Measurements from ENCODE around the gene MAMLD1.

The MAMLD1 gene

GRCh38 chrX:150515801-150516200, 152.7 kb downstream of the MAMLD1 start:
- ATAC-seq (replicated peaks) (no peak), DNase-seq (no peak)
- Mint-ChIP-seq H3K27me3 (peaks cover 18 to 19% of the 10 kb centered on the region in 2 donors), H3K9me3 (no peaks in the 10 kb centered on the region), H3K4me3 (no peak overlapping the region), H3K27ac (no peak overlapping the region), H3K36me3 (no peaks in the 10 kb centered on the region), H3K4me1 (peaks cover 0 to 5% of the 10 kb centered on the region in 2 donors)

GRCh38 chrX:150517303-150517910, 154.3 kb downstream of the MAMLD1 start:
- Mint-ChIP-seq H3K4me3 (no peak overlapping the region), H3K9me3 (no peaks in the 10 kb centered on the region), H3K36me3 (no peaks in the 10 kb centered on the region), H3K27me3 (peaks cover 18 to 19% of the 10 kb centered on the region in 2 donors), H3K27ac (no peak overlapping the region), H3K4me1 (peaks cover 0 to 5% of the 10 kb centered on the region in 2 donors)
- ATAC-seq (replicated peaks) (no peak), DNase-seq (no peak)

GRCh38 chrX:150522494-150522893, 159.4 kb downstream of the MAMLD1 start:
- Mint-ChIP-seq H3K4me3 (no peak overlapping the region), H3K9me3 (no peaks in the 10 kb centered on the region), H3K36me3 (no peaks in the 10 kb centered on the region), H3K27me3 (no peaks in the 10 kb centered on the region), H3K27ac (no peak overlapping the region), H3K4me1 (no peaks in the 10 kb centered on the region)
- ATAC-seq (replicated peaks), result no peak
- no peak for DNase-seq

GRCh38 chrX:150525061-150525919, 162.2 kb downstream of the MAMLD1 start:
- no peak for ATAC-seq (replicated peaks)
- no peaks in the 10 kb centered on the region for H3K36me3 Mint-ChIP-seq
- DNase-seq, result no peak
- no peaks in the 10 kb centered on the region for H3K27me3 Mint-ChIP-seq
- H3K4me1 Mint-ChIP-seq, result no peaks in the 10 kb centered on the region
- no peak overlapping the region for H3K27ac Mint-ChIP-seq
- H3K4me3 Mint-ChIP-seq, result no peak overlapping the region
- H3K9me3 Mint-ChIP-seq, result no peaks in the 10 kb centered on the region

- DNase-seq, result no peak
- Mint-ChIP-seq H3K4me3 (no peak overlapping the region), H3K9me3 (no peaks in the 10 kb centered on the region), H3K27ac (no peak overlapping the region), H3K4me1 (no peaks in the 10 kb centered on the region), H3K27me3 (no peaks in the 10 kb centered on the region), H3K36me3 (no peaks in the 10 kb centered on the region)
- no peak for ATAC-seq (replicated peaks)
Measured at GRCh38 chrX:150526692-150527091, 163.6 kb downstream of the MAMLD1 start.

GRCh38 chrX:150527108-150527507, 164.0 kb downstream of the MAMLD1 start:
- Mint-ChIP-seq H3K9me3 (no peaks in the 10 kb centered on the region), H3K27me3 (no peaks in the 10 kb centered on the region), H3K27ac (no peak overlapping the region), H3K4me3 (no peak overlapping the region), H3K4me1 (no peaks in the 10 kb centered on the region), H3K36me3 (no peaks in the 10 kb centered on the region)
- no peak for DNase-seq
- no peak for ATAC-seq (replicated peaks)

- H3K27ac Mint-ChIP-seq, result no peak overlapping the region
- no peak for ATAC-seq (replicated peaks)
Measured at GRCh38 chrX:150529587-150529986, 166.5 kb downstream of the MAMLD1 start.

GRCh38 chrX:150530821-150531220, 167.7 kb downstream of the MAMLD1 start:
- no peaks in the 10 kb centered on the region for H3K36me3 Mint-ChIP-seq
- no peak overlapping the region for H3K27ac Mint-ChIP-seq
- DNase-seq, result no peak
- no peak overlapping the region for H3K4me3 Mint-ChIP-seq
- no peaks in the 10 kb centered on the region for H3K27me3 Mint-ChIP-seq
- no peaks in the 10 kb centered on the region for H3K4me1 Mint-ChIP-seq
- peaks cover 8 to 11% of the 10 kb centered on the region in 2 donors for H3K9me3 Mint-ChIP-seq
- no peak for ATAC-seq (replicated peaks)

More at GRCh38 chrX:150529587-150529986, 166.5 kb downstream of the MAMLD1 start:
- no peaks in the 10 kb centered on the region for H3K36me3 Mint-ChIP-seq
- no peaks in the 10 kb centered on the region for H3K4me1 Mint-ChIP-seq
- no peak overlapping the region for H3K4me3 Mint-ChIP-seq
- no peak for DNase-seq
- peaks cover 7 to 10% of the 10 kb centered on the region in 2 donors for H3K9me3 Mint-ChIP-seq
- H3K27me3 Mint-ChIP-seq, result no peaks in the 10 kb centered on the region

- ATAC-seq (replicated peaks) (no peak), DNase-seq (no peak)
- Mint-ChIP-seq H3K4me1 (no peaks in the 10 kb centered on the region), H3K27ac (no peak overlapping the region), H3K4me3 (no peak overlapping the region), H3K36me3 (no peaks in the 10 kb centered on the region), H3K9me3 (peaks cover 9 to 16% of the 10 kb centered on the region in 2 donors), H3K27me3 (no peaks in the 10 kb centered on the region)
Measured at GRCh38 chrX:150531467-150531866, 168.3 kb downstream of the MAMLD1 start.

- H3K27ac Mint-ChIP-seq, result no peak overlapping the region
- H3K27me3 Mint-ChIP-seq, result no peaks in the 10 kb centered on the region
- ATAC-seq (replicated peaks), result no peak
- H3K4me3 Mint-ChIP-seq, result no peak overlapping the region
- H3K36me3 Mint-ChIP-seq, result no peaks in the 10 kb centered on the region
- no peaks in the 10 kb centered on the region for H3K4me1 Mint-ChIP-seq
- peaks cover 9 to 19% of the 10 kb centered on the region in 2 donors for H3K9me3 Mint-ChIP-seq
- no peak for DNase-seq
Measured at GRCh38 chrX:150533863-150534262, 170.7 kb downstream of the MAMLD1 start.

- no peaks in the 10 kb centered on the region for H3K36me3 Mint-ChIP-seq
- peaks cover 9 to 19% of the 10 kb centered on the region in 2 donors for H3K9me3 Mint-ChIP-seq
- no peak overlapping the region for H3K4me3 Mint-ChIP-seq
- H3K27me3 Mint-ChIP-seq, result no peaks in the 10 kb centered on the region
- no peak for DNase-seq
- no peaks in the 10 kb centered on the region for H3K4me1 Mint-ChIP-seq
- ATAC-seq (replicated peaks), result no peak
- H3K27ac Mint-ChIP-seq, result no peak overlapping the region
Measured at GRCh38 chrX:150536455-150537116, 173.5 kb downstream of the MAMLD1 start.

GRCh38 chrX:150537851-150538250, 174.7 kb downstream of the MAMLD1 start:
- no peak overlapping the region for H3K27ac Mint-ChIP-seq
- no peak for DNase-seq
- H3K4me3 Mint-ChIP-seq, result no peak overlapping the region
- H3K36me3 Mint-ChIP-seq, result no peaks in the 10 kb centered on the region
- no peaks in the 10 kb centered on the region for H3K27me3 Mint-ChIP-seq
- no peak for ATAC-seq (replicated peaks)
- peaks cover 9 to 19% of the 10 kb centered on the region in 2 donors for H3K9me3 Mint-ChIP-seq
- H3K4me1 Mint-ChIP-seq, result peaks cover 3 to 13% of the 10 kb centered on the region in 2 donors

- H3K4me1 Mint-ChIP-seq, result peaks cover 16 to 24% of the 10 kb centered on the region in 2 donors
- H3K36me3 Mint-ChIP-seq, result no peaks in the 10 kb centered on the region
- H3K9me3 Mint-ChIP-seq, result peaks cover 2 to 8% of the 10 kb centered on the region in 2 donors
- H3K27ac Mint-ChIP-seq, result no peak overlapping the region
- no peak overlapping the region for H3K4me3 Mint-ChIP-seq
- no peaks in the 10 kb centered on the region for H3K27me3 Mint-ChIP-seq
- DNase-seq (no peak), ATAC-seq (replicated peaks) (no peak)
Measured at GRCh38 chrX:150540965-150541364, 177.8 kb downstream of the MAMLD1 start.

GRCh38 chrX:150542846-150543229, 179.7 kb downstream of the MAMLD1 start:
- peak overlapping the region in 1 of 2 donors; percentile 5 for H3K4me3 Mint-ChIP-seq
- H3K36me3 Mint-ChIP-seq, result no peaks in the 10 kb centered on the region
- ATAC-seq (replicated peaks), result peak; percentile 62 to 68
- H3K4me1 Mint-ChIP-seq, result peaks cover 19 to 36% of the 10 kb centered on the region in 2 donors
- H3K27me3 Mint-ChIP-seq, result no peaks in the 10 kb centered on the region
- no peaks in the 10 kb centered on the region for H3K9me3 Mint-ChIP-seq
- peak overlapping the region; percentile 73 for H3K27ac Mint-ChIP-seq
- no peak for DNase-seq
